Suprapubic skin (tissue), 4 donors: ENCODE data around the gene SEMA3F. TPM values are rescaled to one million over a fixed set of nuclear protein-coding genes. Genes with fewer than 3 reads are reported as not detected.

Experiments
- DNase-seq, 2 donors: peaks; one replicate each; pipeline ENCODE4 v3.0.0-alpha.2; 2019; ENCODE audit warnings: low spot score in 2 of 2
- H3K27ac ChIP-seq: fragments of 200-600 bp; sonication (generic); one replicate; pipeline ENCODE4 v1.5.1; 2019
- H3K27me3 ChIP-seq: fragments of 200-600 bp; sonication (generic); one replicate; pipeline ENCODE4 v1.5.1; 2019
- H3K36me3 ChIP-seq: fragments of 200-600 bp; sonication (generic); one replicate; pipeline ENCODE4 v1.5.1; 2019
- H3K4me1 ChIP-seq: fragments of 200-600 bp; sonication (generic); one replicate; pipeline ENCODE4 v1.5.1; 2019
- H3K4me3 ChIP-seq: fragments of 200-600 bp; sonication (generic); one replicate; pipeline ENCODE4 v1.5.1; 2019; ENCODE audit warnings: mild to moderate bottlenecking
- H3K9me3 ChIP-seq: fragments of 200-600 bp; sonication (generic); one replicate; pipeline ENCODE4 v1.5.1; 2019
- CTCF ChIP-seq, 2 donors: fragments of 200-600 bp in 1 of 2; fragments of 450-650 bp in 1 of 2; sonication (generic) in 1 of 2; IDR thresholded peaks; one replicate each; pipeline ENCODE4 v1.5.1; 2016 to 2019; ENCODE audit warnings: antibody characterized with exemption in 2 of 2, mild to moderate bottlenecking in 1 of 2, moderate library complexity in 1 of 2
- EP300 ChIP-seq: sonication (generic); formaldehyde crosslinking; IDR thresholded peaks from one replicate; pipeline ENCODE4 v1.6.1; 2017; ENCODE audit warnings: antibody characterized with exemption
- POLR2A ChIP-seq, 2 donors: fragments of 450-650 bp; IDR thresholded peaks; one replicate each; pipeline ENCODE4 v1.6.1; 2017; ENCODE audit warnings: antibody characterized with exemption in 2 of 2, mild to moderate bottlenecking in 2 of 2, moderate library complexity in 2 of 2
- POLR2AphosphoS5 ChIP-seq, 3 donors: sonication (generic); formaldehyde crosslinking; IDR thresholded peaks; one replicate each; pipeline ENCODE4 v1.6.1; 2017; ENCODE audit warnings: antibody characterized with exemption in 3 of 3
- WGBS: methylation state at CpG from one replicate; pipeline ENCODE4 v1.1.5; 2018; 5-methylcytosine and 5-hydroxymethylcytosine counted together
- total RNA-seq, 4 donors: library from RNA; depleted of rRNA; stranded (reverse); fragments of >200 nt; gene quantifications; one replicate each; pipeline ENCODE4 v1.1.0, GENCODE V29; 2016

The SEMA3F gene
- total RNA-seq, 4 donors from 2014 or later, result 123 to 188 (median 130) TPM

GRCh38 chr3:50203113-50203808 lies 48.1 kb downstream of the SEMA3F start:
- Histone ChIP-seq H3K4me1 (peaks cover 14% of the 10 kb centered on the region), H3K27me3 (peaks cover 67% of the 10 kb centered on the region), H3K36me3 (no peaks in the 10 kb centered on the region), H3K9me3 (no peaks in the 10 kb centered on the region), H3K27ac (no peak overlapping the region), H3K4me3 (no peak overlapping the region)
- WGBS, result 85% methylated on average over 5 of the region's 9 CpGs
- DNase-seq, result no peak
- TF ChIP-seq POLR2A (IDR thresholded peaks at IDR 0.05), result no peak
- TF ChIP-seq EP300, result no peak
- TF ChIP-seq POLR2AphosphoS5 (IDR thresholded peaks at IDR 0.05), result no peak
- TF ChIP-seq CTCF (IDR thresholded peaks at IDR 0.05), result no peak

- Histone ChIP-seq H3K4me1 (peaks cover 14% of the 10 kb centered on the region), H3K36me3 (no peaks in the 10 kb centered on the region), H3K9me3 (no peaks in the 10 kb centered on the region), H3K27ac (no peak overlapping the region), H3K4me3 (no peak overlapping the region), H3K27me3 (peaks cover 61% of the 10 kb centered on the region)
- TF ChIP-seq EP300, result no peak
- TF ChIP-seq POLR2AphosphoS5 (IDR thresholded peaks at IDR 0.05), result no peak
- TF ChIP-seq POLR2A (IDR thresholded peaks at IDR 0.05), result no peak
- TF ChIP-seq CTCF (IDR thresholded peaks at IDR 0.05), result no peak
- no peak for DNase-seq
- 65% methylated on average over 2 of the region's 12 CpGs for WGBS
These were observed 49.0 kb downstream of the SEMA3F start for GRCh38 chr3:50203809-50204803.

GRCh38 chr3:50204804-50205412 lies 49.8 kb downstream of the SEMA3F start, which contains the start of gene SLC38A3:
Gene SLC38A3, plus strand, starts transcription at chr3:50205271. Its CDS starts 8,929 bp downstream, at chr3:50214200.
- Histone ChIP-seq H3K27me3 (peaks cover 58% of the 10 kb centered on the region), H3K27ac (no peak within 1 kb of the TSS), H3K4me3 (peak within 1 kb of the TSS; percentile 50), H3K36me3 (no peaks in the 10 kb centered on the region), H3K4me1 (peaks cover 14% of the 10 kb centered on the region), H3K9me3 (no peaks in the 10 kb centered on the region)
- 54% methylated on average over 2 of the region's 41 CpGs for WGBS
- no peak for DNase-seq
- TF ChIP-seq EP300 (no peak), POLR2A (IDR thresholded peaks at IDR 0.05) (no peak), POLR2AphosphoS5 (IDR thresholded peaks at IDR 0.05) (no peak), CTCF (IDR thresholded peaks at IDR 0.05) (no peak)

- Histone ChIP-seq H3K9me3 (no peaks in the 10 kb centered on the region), H3K4me1 (peaks cover 14% of the 10 kb centered on the region), H3K36me3 (no peaks in the 10 kb centered on the region), H3K27ac (no peak overlapping the region), H3K4me3 (peak overlapping the region; percentile 50), H3K27me3 (peaks cover 57% of the 10 kb centered on the region)
- 4% methylated on average over 20 of the region's 67 CpGs for WGBS
- no peak for DNase-seq
- TF ChIP-seq EP300, result no peak
- no peak for TF ChIP-seq POLR2A (IDR thresholded peaks at IDR 0.05)
- TF ChIP-seq POLR2AphosphoS5 (IDR thresholded peaks at IDR 0.05), result no peak
- no peak for TF ChIP-seq CTCF (IDR thresholded peaks at IDR 0.05)
These were observed 50.5 kb downstream of the SEMA3F start for GRCh38 chr3:50205413-50206276.
